AG10803 (cell line): ENCODE data around the gene ZNF891.
A peak's percentile ranks its signal among the peaks of the same experiment; 100 is the strongest.

ENCODE experiments used
- DNase-seq: peaks from one replicate; pipeline ENCODE4 v3.0.0; 2010; ENCODE audit warnings: low read depth
- H3K4me3 ChIP-seq: 2 replicates; pipeline ENCODE4 v1.5.1; 2011; ENCODE audit warnings: mild to moderate bottlenecking, low read length, control low read depth
- TF ChIP-seq, protein P1 (sequence below): conservative IDR thresholded peaks from 2 replicates; pipeline ENCODE4 v1.5.1; 2011; ENCODE audit warnings: mild to moderate bottlenecking, low read length, control low read depth, inconsistent platforms

ZNF891 gene

DNA sequence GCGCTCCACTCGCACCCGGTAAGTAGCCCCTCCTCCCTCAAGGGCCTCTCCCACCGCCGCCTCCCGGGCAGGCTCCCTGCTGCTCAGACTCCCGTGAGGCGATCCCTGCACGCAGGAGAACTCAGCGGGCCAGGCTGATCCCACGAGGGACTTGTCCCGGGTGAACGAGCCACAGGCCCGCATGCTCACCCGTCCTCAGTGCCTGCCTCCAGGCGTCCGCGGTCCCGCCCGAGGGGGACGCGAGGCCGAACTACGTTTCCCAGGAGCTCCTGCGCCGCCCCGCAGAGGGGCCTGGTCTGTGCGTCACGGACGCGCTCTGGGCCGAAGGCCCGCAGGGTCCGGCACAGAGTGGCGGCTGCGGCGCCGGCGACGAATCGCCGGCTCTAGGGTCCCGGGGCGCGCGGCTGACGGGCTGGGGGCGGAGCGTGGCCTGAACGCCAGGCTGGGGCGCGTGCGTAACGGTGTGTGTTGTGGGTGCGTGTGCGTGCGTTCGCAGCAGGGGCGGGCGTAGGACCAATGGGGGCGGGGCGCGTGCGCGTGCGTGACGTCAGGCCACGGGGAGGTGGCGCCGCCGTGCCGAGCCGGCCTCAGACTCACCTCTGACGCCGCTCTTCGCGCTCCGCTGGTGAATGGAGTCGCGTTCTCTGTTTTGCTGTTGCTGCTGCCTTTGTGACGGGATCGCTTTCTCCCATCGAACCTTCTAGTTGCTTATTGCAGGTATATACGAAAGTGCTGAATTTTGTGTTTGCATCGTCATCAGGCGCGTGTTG lies at the start of gene ZNF891, which contains the start of gene ZNF10:
Gene ZNF891 (minus strand): TSS at position 237 of the 770 bp plus-strand sequence. CDS start 8,356 bp downstream, outside the sequence.
Gene ZNF10 (plus strand): TSS at position 590 of the 770 bp plus-strand sequence. CDS start 13,866 bp downstream, outside the sequence.
- peak; percentile 96 for DNase-seq
- TF ChIP-seq, protein P1, sequence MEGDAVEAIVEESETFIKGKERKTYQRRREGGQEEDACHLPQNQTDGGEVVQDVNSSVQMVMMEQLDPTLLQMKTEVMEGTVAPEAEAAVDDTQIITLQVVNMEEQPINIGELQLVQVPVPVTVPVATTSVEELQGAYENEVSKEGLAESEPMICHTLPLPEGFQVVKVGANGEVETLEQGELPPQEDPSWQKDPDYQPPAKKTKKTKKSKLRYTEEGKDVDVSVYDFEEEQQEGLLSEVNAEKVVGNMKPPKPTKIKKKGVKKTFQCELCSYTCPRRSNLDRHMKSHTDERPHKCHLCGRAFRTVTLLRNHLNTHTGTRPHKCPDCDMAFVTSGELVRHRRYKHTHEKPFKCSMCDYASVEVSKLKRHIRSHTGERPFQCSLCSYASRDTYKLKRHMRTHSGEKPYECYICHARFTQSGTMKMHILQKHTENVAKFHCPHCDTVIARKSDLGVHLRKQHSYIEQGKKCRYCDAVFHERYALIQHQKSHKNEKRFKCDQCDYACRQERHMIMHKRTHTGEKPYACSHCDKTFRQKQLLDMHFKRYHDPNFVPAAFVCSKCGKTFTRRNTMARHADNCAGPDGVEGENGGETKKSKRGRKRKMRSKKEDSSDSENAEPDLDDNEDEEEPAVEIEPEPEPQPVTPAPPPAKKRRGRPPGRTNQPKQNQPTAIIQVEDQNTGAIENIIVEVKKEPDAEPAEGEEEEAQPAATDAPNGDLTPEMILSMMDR, result no peak
- peak within 1 kb of the TSS; percentile 92 for H3K4me3 ChIP-seq

DNA sequence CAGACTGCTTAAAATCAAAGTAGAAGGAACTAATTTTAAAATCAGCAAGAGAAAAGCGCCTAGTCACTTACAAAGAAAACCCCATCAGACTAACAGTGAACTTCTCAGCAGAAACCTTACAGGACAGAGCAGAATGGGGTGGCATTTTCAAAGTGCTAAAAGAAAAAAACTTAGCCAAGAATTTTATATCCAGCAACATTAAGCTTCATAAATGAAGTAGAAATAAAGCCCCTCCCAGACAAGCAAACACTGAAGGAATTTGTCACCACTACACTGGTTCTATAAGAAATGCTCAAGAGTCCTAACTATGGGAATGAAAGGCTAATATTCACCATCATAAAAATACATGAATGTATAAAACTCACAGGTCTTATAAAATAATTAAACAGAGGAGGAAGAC lies 44.8 kb upstream of the ZNF891 start:
- no peak overlapping the region for H3K4me3 ChIP-seq
- TF ChIP-seq, protein P1, result no peak
- no peak for DNase-seq

DNA sequence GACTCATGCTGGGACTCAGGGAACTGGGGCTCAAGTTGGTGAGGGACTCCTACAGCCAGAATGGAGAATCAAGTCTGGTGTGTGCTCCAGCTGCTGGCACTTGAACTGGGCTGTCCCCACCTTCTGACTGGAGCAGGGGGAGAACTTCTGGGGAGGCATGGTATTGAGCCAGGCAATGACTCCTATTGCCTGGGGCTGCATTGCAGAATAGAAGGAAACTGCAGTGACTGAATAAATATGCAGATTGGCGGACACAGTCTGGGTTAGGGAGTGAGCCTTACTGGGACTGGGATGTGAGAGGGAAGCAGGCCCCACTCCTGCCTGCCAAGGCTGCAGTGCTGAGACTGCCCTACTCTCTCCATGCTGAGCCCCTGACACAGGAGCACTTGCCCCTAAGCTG lies 42.4 kb upstream of the ZNF891 start:
- DNase-seq, result no peak
- no peak overlapping the region for H3K4me3 ChIP-seq
- TF ChIP-seq, protein P1, result no peak

DNA sequence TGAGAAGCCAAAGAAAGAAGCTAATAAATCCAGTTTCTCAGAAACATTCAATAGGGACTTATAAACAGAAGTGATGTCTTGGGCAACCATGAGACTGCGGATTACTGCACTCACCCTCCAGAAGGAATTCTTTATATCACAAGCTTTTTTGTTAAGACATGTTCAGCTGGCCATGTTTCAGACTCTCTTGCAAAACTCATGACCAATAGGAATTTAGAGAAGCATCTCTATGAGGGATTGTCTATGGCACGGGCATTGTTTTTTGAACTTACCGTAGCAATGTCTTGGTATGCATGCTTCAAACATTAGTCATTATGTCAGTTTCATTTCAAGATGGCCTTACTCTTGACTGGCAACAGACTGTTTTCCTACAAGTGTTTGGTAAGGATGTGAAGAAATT lies 35.7 kb upstream of the ZNF891 start:
- H3K4me3 ChIP-seq, result no peak overlapping the region
- no peak for DNase-seq
- TF ChIP-seq, protein P1, result no peak

DNA sequence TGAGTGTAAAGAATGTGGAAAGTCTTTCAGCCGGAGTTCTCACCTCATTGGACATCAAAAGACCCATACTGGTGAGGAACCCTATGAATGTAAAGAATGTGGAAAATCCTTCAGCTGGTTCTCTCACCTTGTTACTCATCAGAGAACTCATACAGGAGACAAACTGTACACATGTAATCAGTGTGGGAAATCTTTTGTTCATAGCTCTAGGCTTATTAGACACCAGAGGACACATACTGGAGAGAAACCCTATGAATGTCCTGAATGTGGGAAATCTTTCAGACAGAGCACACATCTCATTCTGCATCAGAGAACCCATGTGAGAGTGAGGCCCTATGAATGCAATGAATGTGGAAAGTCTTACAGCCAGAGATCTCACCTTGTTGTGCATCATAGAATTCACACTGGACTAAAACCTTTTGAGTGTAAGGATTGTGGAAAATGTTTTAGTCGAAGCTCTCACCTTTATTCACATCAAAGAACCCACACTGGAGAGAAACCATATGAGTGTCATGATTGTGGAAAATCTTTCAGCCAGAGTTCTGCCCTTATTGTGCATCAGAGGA lies 26.1 kb upstream of the ZNF891 start:
- TF ChIP-seq, protein P1, result no peak
- DNase-seq, result no peak

DNA sequence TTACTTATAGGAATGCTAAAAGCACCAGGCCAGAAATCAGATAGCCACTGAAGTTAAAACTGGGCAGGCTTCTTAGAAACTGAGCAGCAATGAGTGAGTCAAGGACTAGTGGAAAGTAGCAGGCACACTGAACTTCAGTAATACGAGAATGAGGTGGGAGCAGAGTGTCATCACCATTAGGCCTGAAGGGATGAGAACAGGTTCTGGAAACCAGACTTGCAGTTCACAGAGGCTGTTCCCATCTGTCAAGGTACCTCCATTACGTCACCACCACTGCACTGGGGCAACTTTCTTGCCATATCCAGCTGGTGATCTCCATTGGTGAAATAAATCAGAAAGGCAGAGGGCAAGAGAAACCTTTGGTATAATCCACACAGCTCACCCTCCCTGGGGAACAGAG lies 15.9 kb upstream of the ZNF891 start:
- TF ChIP-seq, protein P1, result no peak
- DNase-seq, result no peak

More for the DNA sequence above, 26.1 kb upstream of the ZNF891 start:
- no peak overlapping the region for H3K4me3 ChIP-seq

DNA sequence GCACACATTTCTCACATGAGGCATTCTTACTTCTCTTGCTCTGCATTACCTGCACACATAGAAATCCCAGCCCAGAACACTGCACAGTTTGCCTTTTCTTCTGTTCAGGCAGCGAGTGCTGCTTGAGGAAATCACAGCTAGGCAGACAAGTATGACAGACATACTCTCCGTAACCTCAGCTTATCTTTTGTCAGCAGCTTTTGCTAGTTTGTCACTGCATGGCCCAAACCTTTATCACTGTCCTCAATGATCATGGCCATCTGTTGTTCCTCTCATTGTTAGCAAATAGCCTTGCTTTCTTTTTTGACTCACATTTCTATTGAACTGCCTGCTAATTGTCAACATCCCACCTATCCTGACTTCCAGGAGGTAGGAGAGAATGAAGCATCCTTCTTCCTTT lies 5.7 kb upstream of the ZNF891 start:
- H3K4me3 ChIP-seq, result no peak overlapping the region
- no peak for DNase-seq
- TF ChIP-seq, protein P1, result no peak

More for the DNA sequence above, 15.9 kb upstream of the ZNF891 start:
- no peak overlapping the region for H3K4me3 ChIP-seq
